Right lobe of liver (tissue), 4 donors: ENCODE results near the gene RCAN3.

Experiments used
- POLR2A ChIP-seq: fragments of 450-650 bp; IDR thresholded peaks from one replicate; pipeline ENCODE4 v1.6.1; 2017; ENCODE audit warnings: antibody characterized with exemption, mild to moderate bottlenecking
- TF ChIP-seq, protein P1 (sequence below), 4 donors: fragments of 200-600 bp in 3 of 4; fragments of 450-650 bp in 1 of 4; IDR thresholded peaks; one replicate each; pipeline versions ENCODE4 v1.5.1 to v1.8.0; 2016 to 2022; ENCODE audit warnings: antibody characterized with exemption in 4 of 4, mild to moderate bottlenecking in 2 of 4
- donor health status: DM: no; HTN: no; CAD: no.
- donor health status: DM: no; HTN: no; CAD: no.
- donor health status: DM: no; HTN: yes; CAD: no.

DNA sequence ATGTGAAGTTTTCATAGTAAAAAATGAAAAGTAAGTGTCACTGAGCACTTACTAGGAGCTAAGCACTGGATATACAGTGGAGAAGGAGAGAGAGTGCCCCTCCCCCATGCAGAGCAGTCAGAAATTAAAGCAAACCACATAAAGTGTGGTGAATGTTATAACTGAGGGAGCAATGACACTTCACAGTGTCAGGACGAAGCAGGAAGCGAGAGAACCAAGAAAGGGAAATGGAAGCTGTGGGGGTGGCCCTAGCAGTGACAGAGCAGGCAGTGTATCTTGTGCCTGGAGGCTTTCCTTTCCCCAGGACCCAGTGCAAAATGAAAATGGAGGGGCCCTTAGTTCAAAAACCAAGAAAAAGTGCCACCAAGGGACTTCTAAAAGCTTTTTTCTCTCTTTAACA, 21.5 kb upstream of the RCAN3 start:
- TF ChIP-seq POLR2A: no peak
- TF ChIP-seq, protein P1, sequence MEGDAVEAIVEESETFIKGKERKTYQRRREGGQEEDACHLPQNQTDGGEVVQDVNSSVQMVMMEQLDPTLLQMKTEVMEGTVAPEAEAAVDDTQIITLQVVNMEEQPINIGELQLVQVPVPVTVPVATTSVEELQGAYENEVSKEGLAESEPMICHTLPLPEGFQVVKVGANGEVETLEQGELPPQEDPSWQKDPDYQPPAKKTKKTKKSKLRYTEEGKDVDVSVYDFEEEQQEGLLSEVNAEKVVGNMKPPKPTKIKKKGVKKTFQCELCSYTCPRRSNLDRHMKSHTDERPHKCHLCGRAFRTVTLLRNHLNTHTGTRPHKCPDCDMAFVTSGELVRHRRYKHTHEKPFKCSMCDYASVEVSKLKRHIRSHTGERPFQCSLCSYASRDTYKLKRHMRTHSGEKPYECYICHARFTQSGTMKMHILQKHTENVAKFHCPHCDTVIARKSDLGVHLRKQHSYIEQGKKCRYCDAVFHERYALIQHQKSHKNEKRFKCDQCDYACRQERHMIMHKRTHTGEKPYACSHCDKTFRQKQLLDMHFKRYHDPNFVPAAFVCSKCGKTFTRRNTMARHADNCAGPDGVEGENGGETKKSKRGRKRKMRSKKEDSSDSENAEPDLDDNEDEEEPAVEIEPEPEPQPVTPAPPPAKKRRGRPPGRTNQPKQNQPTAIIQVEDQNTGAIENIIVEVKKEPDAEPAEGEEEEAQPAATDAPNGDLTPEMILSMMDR (IDR thresholded peaks at IDR 0.05): no peak
